ENCODE measurements around the gene MOB3A. TPM values are rescaled to one million over a fixed set of nuclear protein-coding genes. Genes with fewer than 3 reads are reported as not detected.
"Not testable (repeated sequence)": the region's sequence is repeated elsewhere in the genome, so short reads cannot be mapped to it uniquely, and the experiment has no call there.

MOB3A gene
- total and polyA plus RNA-seq, 10 of the 15 experiments (the other 5 are each of a cell fraction or from before 2014, with no cell fraction given) = 7.5 to 229 (median 79.4) TPM

DNA sequence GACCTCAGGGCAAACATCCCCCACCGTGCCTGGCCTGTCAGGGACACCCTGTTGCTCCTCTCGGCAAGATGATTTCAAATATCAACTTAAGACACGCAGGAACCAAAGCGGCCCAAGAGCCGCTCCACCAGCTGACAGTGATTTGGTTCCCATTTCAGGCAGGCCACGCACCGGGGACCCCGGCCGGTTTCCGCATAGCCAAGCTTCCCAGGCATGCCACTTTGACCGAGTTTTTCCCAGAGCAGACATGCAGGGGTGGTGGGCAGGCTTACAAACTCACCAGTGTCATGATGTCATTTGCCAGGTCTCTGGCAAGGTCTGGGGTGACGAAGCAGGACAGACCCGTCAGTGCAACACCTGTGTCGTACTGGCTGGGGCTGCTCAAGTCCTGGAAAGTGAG is 36.1 kb upstream of the MOB3A start:
- intact Hi-C loops (cut with micrococcal nuclease; ENCODE audit: unreplicated experiment) = no loop called here
- in situ Hi-C loops (cut with MboI) = no loop called here
- Histone ChIP-seq H3K36me3 (ENCODE audit: control insufficient read depth in 2 of 2, insufficient read depth in 2 of 2, low read length in 1 of 2) (peaks cover 20 to 51% of the 10 kb centered on the region in 2 experiments), H3K79me2 (ENCODE audit: control insufficient read depth, insufficient read depth, low read length) (peaks cover 1% of the 10 kb centered on the region), H3K9me3 (replicated peaks; ENCODE audit: control insufficient read depth, insufficient read depth, low read length) (no peaks in the 10 kb centered on the region), H3K4me1 (ENCODE audit: control insufficient read depth, insufficient read depth, low read length) (no peaks in the 10 kb centered on the region), H3K4me3 (no peak overlapping the region), H3K27me3 (replicated peaks in 1 of 2; ENCODE audit: control insufficient read depth in 2 of 2, insufficient read depth in 2 of 2, low read length in 1 of 2) (no peaks in the 10 kb centered on the region), H3K4me2 (ENCODE audit: control insufficient read depth, insufficient read depth) (no peak overlapping the region), H3K27ac (ENCODE audit: control insufficient read depth, insufficient read depth) (no peak overlapping the region), H3K9ac (ENCODE audit: control insufficient read depth, insufficient read depth, low read length) (no peak overlapping the region), H2AFZ (ENCODE audit: control insufficient read depth, low read depth, low read length) (no peak overlapping the region), H4K20me1 (ENCODE audit: control insufficient read depth, insufficient read depth) (no peaks in the 10 kb centered on the region)
- RAD21 ChIA-PET (ENCODE audit: unreplicated experiment) = no interaction called here
- POLR2A ChIA-PET = no interaction called here
- DNase-seq (ENCODE audit: low read depth, low spot score) (no peak), ATAC-seq (no peak), FAIRE-seq (no peak)
- CTCF ChIA-PET = no interaction called here
- 100% methylated on average over 14 of the region's 14 CpGs for WGBS (ENCODE audit: insufficient coverage, insufficient replicate concordance, low lambda C conversion rate, missing lambda C conversion rate)
- SMC1A ChIA-PET (ENCODE audit: uncharacterized antibody, unreplicated experiment) = no interaction called here
- TF ChIP-seq, protein P1, sequence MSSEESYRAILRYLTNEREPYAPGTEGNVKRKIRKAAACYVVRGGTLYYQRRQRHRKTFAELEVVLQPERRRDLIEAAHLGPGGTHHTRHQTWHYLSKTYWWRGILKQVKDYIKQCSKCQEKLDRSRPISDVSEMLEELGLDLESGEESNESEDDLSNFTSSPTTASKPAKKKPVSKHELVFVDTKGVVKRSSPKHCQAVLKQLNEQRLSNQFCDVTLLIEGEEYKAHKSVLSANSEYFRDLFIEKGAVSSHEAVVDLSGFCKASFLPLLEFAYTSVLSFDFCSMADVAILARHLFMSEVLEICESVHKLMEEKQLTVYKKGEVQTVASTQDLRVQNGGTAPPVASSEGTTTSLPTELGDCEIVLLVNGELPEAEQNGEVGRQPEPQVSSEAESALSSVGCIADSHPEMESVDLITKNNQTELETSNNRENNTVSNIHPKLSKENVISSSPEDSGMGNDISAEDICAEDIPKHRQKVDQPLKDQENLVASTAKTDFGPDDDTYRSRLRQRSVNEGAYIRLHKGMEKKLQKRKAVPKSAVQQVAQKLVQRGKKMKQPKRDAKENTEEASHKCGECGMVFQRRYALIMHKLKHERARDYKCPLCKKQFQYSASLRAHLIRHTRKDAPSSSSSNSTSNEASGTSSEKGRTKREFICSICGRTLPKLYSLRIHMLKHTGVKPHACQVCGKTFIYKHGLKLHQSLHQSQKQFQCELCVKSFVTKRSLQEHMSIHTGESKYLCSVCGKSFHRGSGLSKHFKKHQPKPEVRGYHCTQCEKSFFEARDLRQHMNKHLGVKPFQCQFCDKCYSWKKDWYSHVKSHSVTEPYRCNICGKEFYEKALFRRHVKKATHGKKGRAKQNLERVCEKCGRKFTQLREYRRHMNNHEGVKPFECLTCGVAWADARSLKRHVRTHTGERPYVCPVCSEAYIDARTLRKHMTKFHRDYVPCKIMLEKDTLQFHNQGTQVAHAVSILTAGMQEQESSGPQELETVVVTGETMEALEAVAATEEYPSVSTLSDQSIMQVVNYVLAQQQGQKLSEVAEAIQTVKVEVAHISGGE (CRISPR knock-in tag; IDR thresholded peaks at IDR 0.05) = no peak
- TF ChIP-seq, protein P2, sequence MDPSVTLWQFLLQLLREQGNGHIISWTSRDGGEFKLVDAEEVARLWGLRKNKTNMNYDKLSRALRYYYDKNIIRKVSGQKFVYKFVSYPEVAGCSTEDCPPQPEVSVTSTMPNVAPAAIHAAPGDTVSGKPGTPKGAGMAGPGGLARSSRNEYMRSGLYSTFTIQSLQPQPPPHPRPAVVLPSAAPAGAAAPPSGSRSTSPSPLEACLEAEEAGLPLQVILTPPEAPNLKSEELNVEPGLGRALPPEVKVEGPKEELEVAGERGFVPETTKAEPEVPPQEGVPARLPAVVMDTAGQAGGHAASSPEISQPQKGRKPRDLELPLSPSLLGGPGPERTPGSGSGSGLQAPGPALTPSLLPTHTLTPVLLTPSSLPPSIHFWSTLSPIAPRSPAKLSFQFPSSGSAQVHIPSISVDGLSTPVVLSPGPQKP (IDR thresholded peaks at IDR 0.05; ENCODE audit: low read depth, low read length) = no peak
- TF ChIP-seq HCFC1 (IDR thresholded peaks at IDR 0.05; ENCODE audit: low read length) (no peak), PAX8 (IDR thresholded peaks at IDR 0.05) (no peak)
- no TSS peak for BruUV-seq (replicated peaks)

DNA sequence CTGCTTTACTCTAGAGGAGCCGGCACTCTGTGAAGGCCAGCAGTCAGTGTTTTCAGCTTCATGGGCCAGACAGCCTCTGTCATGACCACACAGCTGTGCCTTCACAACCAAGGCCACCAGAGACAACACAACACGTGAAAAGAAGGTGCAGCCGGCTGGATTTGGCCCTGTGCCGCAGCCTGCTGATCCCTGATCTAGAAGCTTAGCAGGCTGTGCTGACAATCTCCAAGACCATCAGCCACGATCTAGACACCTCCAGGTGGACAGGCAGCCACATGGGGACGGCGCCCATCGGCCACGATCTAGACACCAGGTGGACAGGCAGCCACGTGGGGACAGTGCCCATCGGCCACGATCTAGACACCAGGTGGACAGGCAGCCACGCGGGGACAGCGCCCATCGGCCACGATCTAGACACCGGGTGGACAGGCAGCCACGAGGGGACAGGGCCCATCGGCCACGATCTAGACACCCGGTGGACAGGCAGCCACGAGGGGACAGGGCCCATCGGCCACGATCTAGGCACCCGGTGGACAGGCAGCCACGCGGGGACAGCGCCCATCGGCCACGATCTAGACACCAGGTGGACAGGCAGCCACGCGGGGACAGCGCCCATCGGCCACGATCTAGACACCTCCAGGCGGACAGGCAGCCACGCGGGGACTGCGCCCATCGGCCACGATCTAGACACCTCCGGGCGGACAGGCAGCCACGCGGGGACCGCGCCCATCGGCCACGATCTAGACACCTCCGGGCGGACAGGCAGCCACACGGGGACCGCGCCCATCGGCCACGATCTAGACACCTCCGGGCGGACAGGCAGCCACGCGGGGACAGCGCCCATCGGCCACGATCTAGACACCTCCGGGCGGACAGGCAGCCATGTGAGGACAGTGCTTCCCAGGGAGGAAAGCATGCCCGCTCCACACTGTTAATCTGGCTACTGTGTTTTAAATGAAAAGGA is 35.2 kb upstream of the MOB3A start:
- H3K27ac ChIP-seq (ENCODE audit: control insufficient read depth, insufficient read depth); H3K4me1 ChIP-seq (ENCODE audit: control insufficient read depth, insufficient read depth, low read length); DNase-seq (ENCODE audit: low read depth, low spot score); H2AFZ ChIP-seq (ENCODE audit: control insufficient read depth, low read depth, low read length); FAIRE-seq; H3K9me3 ChIP-seq (replicated peaks; ENCODE audit: control insufficient read depth, insufficient read depth, low read length); H3K9ac ChIP-seq (ENCODE audit: control insufficient read depth, insufficient read depth, low read length); in situ Hi-C loops (cut with MboI); H3K4me2 ChIP-seq (ENCODE audit: control insufficient read depth, insufficient read depth); POLR2A ChIA-PET; BruUV-seq (replicated peaks); H3K79me2 ChIP-seq (ENCODE audit: control insufficient read depth, insufficient read depth, low read length); H4K20me1 ChIP-seq (ENCODE audit: control insufficient read depth, insufficient read depth); CTCF ChIA-PET; H3K27me3 ChIP-seq (replicated peaks in 1 of 2; ENCODE audit: control insufficient read depth in 2 of 2, insufficient read depth in 2 of 2, low read length in 1 of 2); intact Hi-C loops (cut with micrococcal nuclease; ENCODE audit: unreplicated experiment); RAD21 ChIA-PET (ENCODE audit: unreplicated experiment); H3K4me3 ChIP-seq; SMC1A ChIA-PET (ENCODE audit: uncharacterized antibody, unreplicated experiment); ATAC-seq: not testable (repeated sequence)
- peaks cover 13 to 50% of the 10 kb centered on the region in 2 experiments; a peak in 3 of 4 replicates for H3K36me3 ChIP-seq (ENCODE audit: control insufficient read depth in 2 of 2, insufficient read depth in 2 of 2, low read length in 1 of 2)
- WGBS (ENCODE audit: insufficient coverage, insufficient replicate concordance, low lambda C conversion rate, missing lambda C conversion rate) = 96% methylated on average over 46 of the region's 67 CpGs

All from GM12878 (cell line).